IMR-90 (cell line): ENCODE results near the gene PLB1.

Experiments
- CTCF ChIP-seq: conservative IDR thresholded peaks from 2 replicates; pipeline ENCODE4 v1.5.1; 2012; ENCODE audit warnings: mild to moderate bottlenecking, low read depth, low read length, improper control_type of control experiment
- POLR2A ChIP-seq: IDR thresholded peaks from 2 replicates; pipeline ENCODE4 v1.6.1; 2012; ENCODE audit warnings: mild to moderate bottlenecking, low read depth, low read length
- SMC3 ChIP-seq: fragments of 150-350 bp; IDR thresholded peaks from 2 replicates; pipeline ENCODE4 v1.6.1; 2016; ENCODE audit warnings: low read depth, mild to moderate bottlenecking, antibody characterized with exemption, low read length, moderate library complexity

- TF ChIP-seq CTCF (no peak), POLR2A (no peak), SMC3 (no peak)
These were observed 41.6 kb upstream of the PLB1 start for GRCh38 chr2:28454016-28454930.
